ENCODE measurements around the gene DGKB.

DNA sequence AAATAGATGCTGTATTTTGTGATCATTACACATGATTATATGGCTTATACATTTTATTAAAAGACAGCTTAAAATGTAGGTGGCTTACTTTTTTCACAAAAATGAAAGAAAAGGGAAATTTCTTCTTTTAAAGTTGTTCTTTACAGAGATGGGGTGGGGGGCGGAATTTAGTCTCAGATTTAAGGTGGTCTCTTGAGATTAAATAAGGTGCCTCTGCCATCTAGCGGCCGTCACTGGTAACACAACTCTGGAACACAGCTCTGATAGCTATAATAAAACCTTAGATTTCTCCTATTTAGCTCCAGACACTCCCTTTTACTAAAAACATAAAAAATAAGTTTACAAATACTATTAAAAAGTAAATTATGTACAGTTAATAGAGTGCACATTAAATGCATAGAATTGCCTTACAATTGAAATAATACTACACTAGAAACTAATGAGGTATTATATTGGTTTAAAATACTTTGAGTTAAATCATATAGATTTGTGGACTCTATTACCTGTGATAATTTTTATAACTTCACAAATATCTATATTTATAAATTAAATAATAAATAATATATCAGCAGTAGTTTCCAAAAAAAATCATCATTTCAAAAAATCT, 210.9 kb downstream of the DGKB start:
- TF ChIP-seq, protein P1, sequence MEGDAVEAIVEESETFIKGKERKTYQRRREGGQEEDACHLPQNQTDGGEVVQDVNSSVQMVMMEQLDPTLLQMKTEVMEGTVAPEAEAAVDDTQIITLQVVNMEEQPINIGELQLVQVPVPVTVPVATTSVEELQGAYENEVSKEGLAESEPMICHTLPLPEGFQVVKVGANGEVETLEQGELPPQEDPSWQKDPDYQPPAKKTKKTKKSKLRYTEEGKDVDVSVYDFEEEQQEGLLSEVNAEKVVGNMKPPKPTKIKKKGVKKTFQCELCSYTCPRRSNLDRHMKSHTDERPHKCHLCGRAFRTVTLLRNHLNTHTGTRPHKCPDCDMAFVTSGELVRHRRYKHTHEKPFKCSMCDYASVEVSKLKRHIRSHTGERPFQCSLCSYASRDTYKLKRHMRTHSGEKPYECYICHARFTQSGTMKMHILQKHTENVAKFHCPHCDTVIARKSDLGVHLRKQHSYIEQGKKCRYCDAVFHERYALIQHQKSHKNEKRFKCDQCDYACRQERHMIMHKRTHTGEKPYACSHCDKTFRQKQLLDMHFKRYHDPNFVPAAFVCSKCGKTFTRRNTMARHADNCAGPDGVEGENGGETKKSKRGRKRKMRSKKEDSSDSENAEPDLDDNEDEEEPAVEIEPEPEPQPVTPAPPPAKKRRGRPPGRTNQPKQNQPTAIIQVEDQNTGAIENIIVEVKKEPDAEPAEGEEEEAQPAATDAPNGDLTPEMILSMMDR (IDR thresholded peaks at IDR 0.05) = peak; percentile 70 to 88 (median 83)
- no peak for TF ChIP-seq POLR2AphosphoS5 (IDR thresholded peaks at IDR 0.05)
- TF ChIP-seq POLR2A (IDR thresholded peaks at IDR 0.05) = no peak
